A549 (cell line): Measurements from ENCODE around the gene SEMA4A. TPM values are rescaled to one million over a fixed set of nuclear protein-coding genes. Genes with fewer than 3 reads are reported as not detected.

Source experiments
- ATAC-seq, 2 experiments: fragments of 200-7000 bp in 1 of 2; fragments of >200 bp in 1 of 2; cut with Nextera tagmentation in 1 of 2; cut with Tn5 transposase in 1 of 2; 3 replicates each; pipeline versions ENCODE4 v1.8.0 to v1.9.1; 2018 to 2020; ENCODE audit warnings: mild to moderate bottlenecking in 1 of 2, moderate library complexity in 1 of 2
- CTCF ChIA-PET: fragments of 300-600 bp; sonication (Branson Sonifier 250); formaldehyde crosslinking; extraction: SDS; loops from one replicate; lab custom pipeline; 2021; ENCODE audit warnings: antibody characterized with exemption, inconsistent platforms; lab: Yijun Ruan, JAX
- POLR2A ChIA-PET: fragments of 350-600 bp; formaldehyde crosslinking; extraction: SDS; loops from one replicate; lab custom pipeline; 2021; ENCODE audit warnings: antibody characterized with exemption, inconsistent platforms; lab: Yijun Ruan, JAX
- DNase-seq, 2 experiments: peaks; one replicate each; pipeline versions ENCODE4 v3.0.0 to v3.0.0-alpha.2; 2011 to 2016; ENCODE audit warnings: low read depth in 1 of 2, low spot score in 1 of 2
- FAIRE-seq: peaks from 2 replicates; lab custom pipeline; 2011; peaks lifted over from hg19 to GRCh38; lab: Jason Lieb, UNC
- H3K27ac ChIP-seq, 2 experiments: fragments of >200 bp; sonication (Bioruptor Twin); formaldehyde crosslinking; 3 replicates each; pipeline ENCODE4 v1.5.1; 2016 to 2017
- H3K4me1 ChIP-seq: fragments of >200 bp; sonication (Bioruptor Twin); formaldehyde crosslinking; 3 replicates; pipeline ENCODE4 v1.6.1; 2016
- H3K4me2 ChIP-seq: fragments of >200 bp; sonication (Bioruptor Twin); formaldehyde crosslinking; 3 replicates; pipeline ENCODE4 v1.6.1; 2016
- H3K4me3 ChIP-seq: fragments of >200 bp; sonication (Bioruptor Twin); formaldehyde crosslinking; 3 replicates; pipeline ENCODE4 v1.5.1; 2016
- H3K9me3 ChIP-seq: fragments of >200 bp; sonication (Bioruptor Twin); formaldehyde crosslinking; 3 replicates; pipeline ENCODE4 v1.6.1; 2016
- ATOH8 ChIP-seq: fragments of 250-450 bp; sonication (Bioruptor Pico); IDR thresholded peaks from 2 replicates; pipeline ENCODE4 v1.5.0; 2020; ENCODE audit warnings: low read depth, mild to moderate bottlenecking, moderate library complexity
- BCL3 ChIP-seq: fragments of >200 bp; sonication (Bioruptor Twin); formaldehyde crosslinking; IDR thresholded peaks from 3 replicates; pipeline ENCODE4 v1.6.1; 2016
- BHLHE40 ChIP-seq: IDR thresholded peaks from 2 replicates; pipeline ENCODE4 v1.6.1; 2012; ENCODE audit warnings: low read depth, low read length, inconsistent platforms
- CEBPB ChIP-seq, 2 experiments: fragments of >200 bp in 1 of 2; sonication (Bioruptor Twin) in 1 of 2; formaldehyde crosslinking in 1 of 2; IDR thresholded peaks; 2 replicates each; pipeline ENCODE4 v1.6.1; 2012 to 2016
- CHD2 ChIP-seq: fragments of 150-350 bp; IDR thresholded peaks from 2 replicates; pipeline ENCODE4 v1.6.1; 2014; ENCODE audit warnings: low read length; ENCODE audit not compliant: partially characterized antibody
- CHD4 ChIP-seq: fragments of 200-600 bp; sonication (generic); IDR thresholded peaks from 2 replicates; pipeline ENCODE4 v1.6.1; 2016; ENCODE audit warnings: antibody characterized with exemption, mild to moderate bottlenecking, borderline replicate concordance
- CTCF ChIP-seq: fragments of >200 bp; sonication (Bioruptor Twin); formaldehyde crosslinking; IDR thresholded peaks from 3 replicates; pipeline ENCODE4 v1.5.1; 2016
- ELK1 ChIP-seq: fragments of 150-350 bp; IDR thresholded peaks from 2 replicates; pipeline ENCODE4 v1.6.1; 2014; ENCODE audit warnings: low read depth, mild to moderate bottlenecking, low read length
- HOXA7 ChIP-seq: fragments of 250-450 bp; sonication (Bioruptor Pico); IDR thresholded peaks from 2 replicates; pipeline ENCODE4 v1.5.0; 2020; ENCODE audit warnings: mild to moderate bottlenecking, moderate library complexity
- HOXB13 ChIP-seq: fragments of 250-450 bp; sonication (Bioruptor Pico); IDR thresholded peaks from 2 replicates; pipeline ENCODE4 v1.5.0; 2020; ENCODE audit warnings: low read depth, mild to moderate bottlenecking, moderate library complexity
- JUN ChIP-seq, 2 experiments: fragments of >200 bp; sonication (Bioruptor Twin); formaldehyde crosslinking; IDR thresholded peaks; 2 replicates in 1 of 2; 3 replicates in 1 of 2; pipeline ENCODE4 v1.6.1; 2016 to 2017
- JUNB ChIP-seq: fragments of >200 bp; sonication (Bioruptor Twin); formaldehyde crosslinking; IDR thresholded peaks from 2 replicates; pipeline ENCODE4 v1.6.1; 2016
- MAX ChIP-seq: IDR thresholded peaks from 2 replicates; pipeline ENCODE4 v1.6.1; 2012
- MAZ ChIP-seq: fragments of 150-350 bp; IDR thresholded peaks from 2 replicates; pipeline ENCODE4 v1.6.1; 2014; ENCODE audit warnings: antibody characterized with exemption, low read depth, low read length, borderline replicate concordance
- NR3C1 ChIP-seq: fragments of >200 bp; sonication (Bioruptor Twin); formaldehyde crosslinking; IDR thresholded peaks from 3 replicates; pipeline ENCODE4 v1.6.1; 2017
- PHF8 ChIP-seq: fragments of 200-600 bp; sonication (generic); IDR thresholded peaks from 2 replicates; pipeline ENCODE4 v1.6.1; 2016; ENCODE audit warnings: low read depth, mild to moderate bottlenecking, antibody characterized with exemption, moderate library complexity, borderline replicate concordance
- SMC3 ChIP-seq: fragments of >200 bp; sonication (Bioruptor Twin); formaldehyde crosslinking; IDR thresholded peaks from 3 replicates; pipeline ENCODE4 v1.6.1; 2018; ENCODE audit warnings: inconsistent platforms
- TP53 ChIP-seq: fragments of 250-450 bp; sonication (Bioruptor Pico); IDR thresholded peaks from 2 replicates; pipeline ENCODE4 v1.5.0; 2021; ENCODE audit warnings: mild to moderate bottlenecking, moderate library complexity
- ZC3H11A ChIP-seq: fragments of 450-650 bp; IDR thresholded peaks from 2 replicates; pipeline ENCODE4 v1.6.1; 2014; ENCODE audit warnings: antibody characterized with exemption, mild to moderate bottlenecking
- WGBS: methylation state at CpG from one replicate; pipeline ENCODE4 v1.1.6; 2017; ENCODE audit errors: missing lambda C conversion rate; 5-methylcytosine and 5-hydroxymethylcytosine counted together
- polyA plus RNA-seq, 4 experiments: library from polyadenylated mRNA; depleted of rRNA in 3 of 4; stranded (reverse); fragments of >200 nt; fragmentation: RNase III in 1 of 4; extraction: RNeasy Plus Mini Kit Qiagen cat#74134 plus additional on column Dnase treatment in 1 of 4; gene quantifications; 2 replicates in 3 of 4; 3 replicates in 1 of 4; pipeline ENCODE4 v1.2.3, GENCODE V29; 2011 to 2017

Gene SEMA4A
- polyA plus RNA-seq, 2 of the 4 experiments (the other 2 are of a cell fraction), result 0.04 to 0.27 TPM

- TF ChIP-seq TP53 (CRISPR knock-in tag) (no peak), JUNB (no peak), HOXA7 (CRISPR knock-in tag) (no peak), BCL3 (no peak), SMC3 (no peak), CTCF (0 out of 3 replicates have a peak, but pooled peaks have one; percentile 4), BHLHE40 (no peak)
- peaks cover 14% of the 10 kb centered on the region for H3K4me1 ChIP-seq
- DNase-seq (no peak), FAIRE-seq (no peak), ATAC-seq (no peak)
- CTCF ChIA-PET, result interaction anchor here (0.7 to 25.3 kb wide), 43 partner anchors 10 to 357 kb away, joined by 3 to 639 read pairs (median 5); partner anchors contain the start of genes BGLAP, MEX3A, PAQR6 and PMF1
- 4% methylated on average over 2 of the region's 2 CpGs for WGBS
- H3K9me3 ChIP-seq, result no peaks in the 10 kb centered on the region
- H3K27ac ChIP-seq, result peak overlapping the region in 1 of 2 experiments; percentile 63; a peak in 2 of 6 replicates
- H3K4me2 ChIP-seq, result no peak overlapping the region
- POLR2A ChIA-PET, result interaction anchor here (1.1 to 1.2 kb wide), 2 partner anchors 12 to 31 kb away, joined by 7 to 13 read pairs; partner anchors contain the start of genes PMF1 and SLC25A44
- H3K4me3 ChIP-seq, result no peak overlapping the region
Measured at GRCh38 chr1:156225677-156226014, 72.3 kb downstream of the SEMA4A start.

- Histone ChIP-seq H3K4me3 (no peak overlapping the region), H3K9me3 (no peaks in the 10 kb centered on the region), H3K4me2 (no peak overlapping the region), H3K27ac (no peak overlapping the region)
- 72% methylated on average over 2 of the region's 2 CpGs for WGBS
- POLR2A ChIA-PET, result no interaction called here
- no peak for FAIRE-seq
- CTCF ChIA-PET, result interaction anchor here (0.7 to 25.3 kb wide), 19 partner anchors 10 to 357 kb away, joined by 3 to 639 read pairs (median 8); partner anchors contain the start of genes BGLAP, MEX3A, PMF1 and SEMA4A
- TF ChIP-seq CTCF, result no peak
- TF ChIP-seq CEBPB (IDR thresholded peaks at IDR 0.05), result no peak
- TF ChIP-seq MAX, result no peak
- no peak for TF ChIP-seq NR3C1
- TF ChIP-seq CHD2, result no peak
- no peak for TF ChIP-seq ELK1
- TF ChIP-seq PHF8, result no peak
- no peak for TF ChIP-seq HOXB13
- no peak for TF ChIP-seq JUN (IDR thresholded peaks at IDR 0.05)
- no peak for TF ChIP-seq ZC3H11A
- TF ChIP-seq, all 56 proteins: peak for 0
- DNase-seq (no peak), ATAC-seq (no peak)
- H3K4me1 ChIP-seq, result peaks cover 14% of the 10 kb centered on the region
Measured at GRCh38 chr1:156226116-156226538, 72.7 kb downstream of the SEMA4A start.

GRCh38 chr1:156226782-156227181, 73.4 kb downstream of the SEMA4A start:
- no peak for FAIRE-seq
- WGBS, result 89% methylated on average over 4 of the region's 4 CpGs

More at GRCh38 chr1:156226782-156227181, 73.4 kb downstream of the SEMA4A start:
- ATAC-seq (no peak), DNase-seq (no peak)
- CTCF ChIA-PET, result interaction anchor here (0.6 to 25.3 kb wide), 11 partner anchors 9 to 358 kb away, joined by 3 to 639 read pairs (median 40); partner anchors contain the start of genes PMF1 and SEMA4A
- H3K4me1 ChIP-seq, result peaks cover 14% of the 10 kb centered on the region
- H3K27ac ChIP-seq, result no peak overlapping the region
- H3K4me3 ChIP-seq, result no peak overlapping the region
- no peak overlapping the region for H3K4me2 ChIP-seq
- POLR2A ChIA-PET, result interaction anchor here (1.2 kb wide), 1 partner anchor 14 kb away, joined by 3 read pairs; the partner anchor contains the start of gene PMF1
- TF ChIP-seq MAZ (no peak), ATOH8 (no peak), CHD4 (no peak), BCL3 (no peak), CEBPB (IDR thresholded peaks at IDR 0.05) (no peak)
- H3K9me3 ChIP-seq, result no peaks in the 10 kb centered on the region
